Measurements from ENCODE around the gene FECH.
A peak's percentile ranks its signal among the peaks of the same experiment; 100 is the strongest.
"Not testable (repeated sequence)": the region's sequence is repeated elsewhere in the genome, so short reads cannot be mapped to it uniquely, and the experiment has no call there.

FECH gene

GRCh38 chr18:57586251-57587049 lies at the start of gene FECH:
FECH (minus strand) TSS chr18:57586702; CDS start chr18:57586620, 82 bp downstream.
- peak; percentile 65 for DNase-seq

- DNase-seq: no peak
Measured at GRCh38 chr18:57635003-57635822, 48.7 kb upstream of the FECH start.

GRCh38 chr18:57631697-57632096 lies 45.2 kb upstream of the FECH start:
- DNase-seq: no peak

GRCh38 chr18:57630754-57631595 lies 44.5 kb upstream of the FECH start:
- DNase-seq: no peak

- DNase-seq: peak; percentile 94
Measured at GRCh38 chr18:57630002-57630753, 43.7 kb upstream of the FECH start.

- no peak for DNase-seq
Measured at GRCh38 chr18:57629422-57629821, 42.9 kb upstream of the FECH start.

GRCh38 chr18:57627488-57627887 lies 41.0 kb upstream of the FECH start:
- no peak for DNase-seq

GRCh38 chr18:57624988-57625387 lies 38.5 kb upstream of the FECH start:
- DNase-seq: no peak

GRCh38 chr18:57621246-57621604 lies 34.7 kb upstream of the FECH start:
- no peak for DNase-seq

- no peak for DNase-seq
Measured at GRCh38 chr18:57619876-57620275, 33.4 kb upstream of the FECH start.

GRCh38 chr18:57618910-57619309 lies 32.4 kb upstream of the FECH start:
- DNase-seq: no peak

GRCh38 chr18:57603871-57604270 lies 17.4 kb upstream of the FECH start:
- no peak for DNase-seq

- no peak for DNase-seq
Measured at GRCh38 chr18:57595347-57595746, 8.8 kb upstream of the FECH start.

GRCh38 chr18:57592716-57593115 lies 6.2 kb upstream of the FECH start:
- DNase-seq: not testable (repeated sequence)

GRCh38 chr18:57589161-57589560 lies 2.7 kb upstream of the FECH start:
- no peak for DNase-seq

GRCh38 chr18:57587098-57587661 lies 678 bp upstream of the FECH start:
- no peak for DNase-seq

- no peak for DNase-seq
Measured at GRCh38 chr18:57585855-57586250, 649 bp downstream of the FECH start.

- DNase-seq: no peak
Measured at GRCh38 chr18:57585421-57585820, 1.1 kb downstream of the FECH start.

- DNase-seq: no peak
Measured at GRCh38 chr18:57584444-57584843, 2.1 kb downstream of the FECH start.

- no peak for DNase-seq
Measured at GRCh38 chr18:57583297-57583835, 3.1 kb downstream of the FECH start.

GRCh38 chr18:57581301-57581934 lies 5.1 kb downstream of the FECH start:
- no peak for DNase-seq
